HEK293T (cell line): ENCODE data around the gene P2RX4.
A peak's percentile ranks its signal among the peaks of the same experiment; 100 is the strongest.
"Not testable (repeated sequence)": the region's sequence is repeated elsewhere in the genome, so short reads cannot be mapped to it uniquely, and the experiment has no call there.

ENCODE experiments used
- CTCF ChIA-PET: fragments of 350-600 bp; formaldehyde crosslinking; extraction: SDS; loops from one replicate; lab custom pipeline; 2021; ENCODE audit warnings: antibody characterized with exemption, inconsistent platforms; lab: Yijun Ruan, JAX
- POLR2A ChIA-PET: fragments of 350-600 bp; formaldehyde crosslinking; extraction: SDS; loops from one replicate; lab custom pipeline; 2020; ENCODE audit warnings: antibody characterized with exemption, inconsistent platforms; lab: Yijun Ruan, JAX
- DNase-seq: peaks from one replicate; pipeline ENCODE4 v3.0.0; 2012; ENCODE audit warnings: mixed read lengths; ENCODE audit errors: extremely low spot score
- ARNT ChIP-seq: fragments of 450-650 bp; IDR thresholded peaks from 2 replicates; pipeline ENCODE4 v1.6.1; 2017; ENCODE audit warnings: mild to moderate bottlenecking
- BHLHE40 ChIP-seq: fragments of 450-650 bp; IDR thresholded peaks from 2 replicates; pipeline ENCODE4 v1.6.1; 2016; ENCODE audit warnings: mild to moderate bottlenecking, moderate library complexity, borderline replicate concordance
- CTBP1 ChIP-seq: fragments of 450-650 bp; IDR thresholded peaks from 2 replicates; pipeline ENCODE4 v1.6.1; 2016; ENCODE audit warnings: borderline replicate concordance
- ELF4 ChIP-seq: fragments of 450-650 bp; IDR thresholded peaks from 2 replicates; pipeline ENCODE4 v1.6.1; 2017; ENCODE audit warnings: antibody characterized with exemption
- FOXA1 ChIP-seq: fragments of 450-650 bp; IDR thresholded peaks from 2 replicates; pipeline ENCODE4 v1.6.1; 2016; ENCODE audit warnings: mild to moderate bottlenecking
- FOXK2 ChIP-seq: fragments of 450-650 bp; IDR thresholded peaks from 2 replicates; pipeline ENCODE4 v1.6.1; 2016; ENCODE audit warnings: mild to moderate bottlenecking
- FOXM1 ChIP-seq: fragments of 450-650 bp; IDR thresholded peaks from 2 replicates; pipeline ENCODE4 v1.6.1; 2017; ENCODE audit warnings: mild to moderate bottlenecking, borderline replicate concordance
- HDGF ChIP-seq: fragments of 450-650 bp; IDR thresholded peaks from 2 replicates; pipeline ENCODE4 v1.6.1; 2017; ENCODE audit warnings: antibody characterized with exemption, borderline replicate concordance
- L3MBTL2 ChIP-seq: fragments of 450-650 bp; conservative IDR thresholded peaks from 2 replicates; pipeline ENCODE4 v1.6.1; 2016; ENCODE audit warnings: mild to moderate bottlenecking
- LEF1 ChIP-seq: fragments of 450-650 bp; IDR thresholded peaks from 2 replicates; pipeline ENCODE4 v1.6.1; 2017; ENCODE audit warnings: mild to moderate bottlenecking, borderline replicate concordance
- NFRKB ChIP-seq: fragments of 450-650 bp; IDR thresholded peaks from 2 replicates; pipeline ENCODE4 v1.6.1; 2016; ENCODE audit warnings: mild to moderate bottlenecking, moderate library complexity
- PKNOX1 ChIP-seq: fragments of 450-650 bp; IDR thresholded peaks from 2 replicates; pipeline ENCODE4 v1.6.1; 2016
- SP1 ChIP-seq: fragments of 450-650 bp; IDR thresholded peaks from 2 replicates; pipeline ENCODE4 v1.6.1; 2017
- SUZ12 ChIP-seq: fragments of 450-650 bp; IDR thresholded peaks from 2 replicates; pipeline ENCODE4 v1.6.1; 2016; ENCODE audit warnings: mild to moderate bottlenecking
- TARDBP ChIP-seq: fragments of 450-650 bp; IDR thresholded peaks from 2 replicates; pipeline ENCODE4 v1.6.1; 2016
- ZNF384 ChIP-seq: fragments of 450-650 bp; IDR thresholded peaks from 2 replicates; pipeline ENCODE4 v1.6.1; 2016

P2RX4 gene

GRCh38 chr12:121191151-121191550 is 18.8 kb upstream of the P2RX4 start:
- TF ChIP-seq TARDBP: no peak
- TF ChIP-seq ELF4: no peak
- no peak for TF ChIP-seq NFRKB
- TF ChIP-seq SUZ12: no peak
- TF ChIP-seq ARNT: no peak
- no peak for TF ChIP-seq FOXM1
- no peak for TF ChIP-seq ZNF384
- TF ChIP-seq LEF1: no peak
- no peak for TF ChIP-seq HDGF
- TF ChIP-seq FOXA1: no peak
- no peak for TF ChIP-seq L3MBTL2
- no peak for TF ChIP-seq BHLHE40
- no peak for TF ChIP-seq CTBP1
- TF ChIP-seq SP1: no peak
- TF ChIP-seq PKNOX1: no peak
- no peak for TF ChIP-seq FOXK2
- no peak for DNase-seq
- POLR2A ChIA-PET: no interaction called here
- CTCF ChIA-PET: no interaction called here

DNA sequence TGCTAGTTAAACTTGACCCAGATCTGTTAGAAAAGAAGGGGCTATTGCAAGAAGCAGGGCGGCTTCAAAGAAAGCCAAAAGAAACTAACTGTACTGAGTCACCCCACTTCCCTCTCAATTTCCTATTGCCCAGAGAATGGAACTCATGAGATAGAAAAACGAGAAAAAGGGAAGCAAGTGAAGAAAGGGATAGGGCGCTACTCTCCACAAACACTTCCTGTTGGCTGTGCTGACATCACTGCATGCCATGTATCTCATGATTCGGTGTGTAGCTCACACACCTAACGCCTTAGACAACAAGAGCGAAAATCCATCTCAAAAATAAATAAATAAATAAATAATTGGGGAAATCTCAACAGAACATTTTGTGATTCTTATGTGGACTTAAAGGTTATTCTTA is 13.0 kb upstream of the P2RX4 start:
- no peak for DNase-seq
- ChIA-PET POLR2A (no interaction called here), CTCF (no interaction called here)
- TF ChIP-seq FOXK2: no peak
- no peak for TF ChIP-seq ELF4
- no peak for TF ChIP-seq PKNOX1
- no peak for TF ChIP-seq FOXM1
- TF ChIP-seq NFRKB: no peak
- no peak for TF ChIP-seq SP1
- no peak for TF ChIP-seq CTBP1
- no peak for TF ChIP-seq HDGF
- no peak for TF ChIP-seq ZNF384
- TF ChIP-seq ARNT: no peak
- TF ChIP-seq BHLHE40: no peak
- no peak for TF ChIP-seq SUZ12
- TF ChIP-seq FOXA1: no peak
- no peak for TF ChIP-seq TARDBP
- TF ChIP-seq LEF1: no peak
- TF ChIP-seq L3MBTL2: no peak

DNA sequence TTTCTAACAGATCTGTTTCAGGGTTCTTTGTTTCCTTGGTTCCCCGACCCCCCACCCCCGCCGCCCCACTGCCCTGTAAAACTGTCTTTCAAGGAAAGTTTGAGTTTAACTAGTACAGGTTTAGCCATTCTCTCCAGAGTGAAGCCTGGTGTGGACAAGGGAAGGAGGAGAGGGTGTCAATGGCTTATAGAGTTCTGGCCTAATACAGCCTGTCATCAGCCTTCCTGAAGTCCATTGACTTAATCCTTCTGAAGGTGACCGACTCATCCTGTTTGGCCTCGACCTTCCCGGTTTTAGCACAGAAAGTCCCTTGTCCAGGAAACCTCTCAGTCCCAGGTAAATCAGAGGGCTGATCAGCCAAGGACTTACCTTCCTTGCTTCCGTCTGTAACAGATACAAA is 11.0 kb upstream of the P2RX4 start:
- POLR2A ChIA-PET: no interaction called here
- CTCF ChIA-PET: no interaction called here
- TF ChIP-seq BHLHE40: no peak
- TF ChIP-seq CTBP1: no peak
- no peak for TF ChIP-seq ELF4
- TF ChIP-seq FOXA1: no peak
- TF ChIP-seq TARDBP: no peak
- no peak for TF ChIP-seq SUZ12
- TF ChIP-seq FOXK2: no peak
- TF ChIP-seq PKNOX1: no peak
- TF ChIP-seq HDGF: no peak
- no peak for TF ChIP-seq ZNF384
- no peak for TF ChIP-seq LEF1
- TF ChIP-seq ARNT: no peak
- no peak for TF ChIP-seq FOXM1
- no peak for TF ChIP-seq SP1
- no peak for TF ChIP-seq NFRKB
- no peak for TF ChIP-seq L3MBTL2
- no peak for DNase-seq

GRCh38 chr12:121201140-121201539 is 8.8 kb upstream of the P2RX4 start:
- POLR2A ChIA-PET, DNase-seq: not testable (repeated sequence)
- CTCF ChIA-PET: interaction anchor here (0.6 kb wide), 1 partner anchor 19 kb away, joined by 4 read pairs; no protein-coding TSS in a partner anchor

GRCh38 chr12:121202407-121203355 is 7.2 kb upstream of the P2RX4 start:
- CTCF ChIA-PET: interaction anchor here (0.6 to 0.7 kb wide), 2 partner anchors 35 to 506 kb away, joined by 3 read pairs; no protein-coding TSS in a partner anchor
- TF ChIP-seq CTBP1 (peak; percentile 49; the same call in 1 of the 2 replicates), HDGF (no peak)
- DNase-seq: no peak
- POLR2A ChIA-PET: no interaction called here

- CTCF ChIA-PET: interaction anchor here (0.6 to 0.7 kb wide), 2 partner anchors 331 to 505 kb away, joined by 3 read pairs; no protein-coding TSS in a partner anchor
- no peak for DNase-seq
- POLR2A ChIA-PET: no interaction called here
- no peak for TF ChIP-seq ZNF384
- no peak for TF ChIP-seq FOXM1
- TF ChIP-seq CTBP1: no peak
- TF ChIP-seq BHLHE40: no peak
- TF ChIP-seq LEF1: no peak
- TF ChIP-seq ARNT: no peak
- TF ChIP-seq SP1: no peak
Observed at GRCh38 chr12:121203482-121203881, 6.4 kb upstream of the P2RX4 start.
